OCI-LY3 (cell line): ENCODE measurements around the gene PRR36.

Source experiments
- CTCF ChIP-seq: fragments of 200-600, 300-600 bp; sonication (generic); IDR thresholded peaks from 2 replicates; pipeline ENCODE4 v1.5.1; 2014; ENCODE audit warnings: antibody characterized with exemption, low read length, low read depth
- EZH2phosphoT487 ChIP-seq: fragments of 200-600 bp; shearing (Covaris generic); IDR thresholded peaks from 2 replicates; pipeline ENCODE4 v1.6.1; 2018; ENCODE audit warnings: antibody characterized with exemption, mixed run types, low read depth

DNA sequence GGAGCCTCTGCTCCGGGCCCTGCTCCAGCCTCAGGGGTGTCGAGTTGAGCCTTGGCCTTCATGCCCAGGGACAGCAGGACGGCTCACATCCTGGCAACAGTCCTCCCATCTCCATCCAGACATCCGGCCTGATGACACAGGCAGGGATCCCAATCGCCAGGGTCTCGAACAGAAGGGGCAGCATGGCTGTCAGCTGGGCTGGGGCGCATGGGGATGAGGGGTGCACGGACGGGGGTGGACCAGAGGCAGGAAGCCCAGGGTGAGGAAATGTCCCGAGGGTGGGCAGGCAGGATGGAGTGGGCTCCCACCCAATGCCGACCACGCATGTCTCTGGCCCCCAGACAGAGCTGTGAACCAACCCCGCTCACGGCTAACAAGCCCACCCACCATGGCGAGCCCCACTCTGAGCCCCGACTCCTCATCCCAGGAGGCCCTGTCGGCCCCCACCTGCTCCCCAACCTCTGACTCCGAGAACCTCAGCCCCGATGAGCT is 28.0 kb downstream of the PRR36 start:
- TF ChIP-seq CTCF: no peak
- no peak for TF ChIP-seq EZH2phosphoT487
